HCT116 (cell line): ENCODE data around the gene AK5. TPM values are rescaled to one million over a fixed set of nuclear protein-coding genes. Genes with fewer than 3 reads are reported as not detected.

Source experiments
- ATAC-seq: fragments of 200-7000 bp; cut with Tn5 transposase; 2 replicates; pipeline ENCODE4 v1.9.1; 2020; ENCODE audit warnings: mild to moderate bottlenecking, moderate library complexity
- BruUV-seq: library from RNA; stranded (reverse); fragments of 400-500 nt; replicated peaks from 2 replicates; lab custom pipeline; 2021; lab: Mats Ljungman, UMichigan
- CTCF ChIA-PET: fragments of 300-600 bp; sonication (Branson Sonifier 250); formaldehyde crosslinking; loops from one replicate; lab custom pipeline; 2021; ENCODE audit warnings: antibody characterized with exemption; lab: Charles Lee
- POLR2A ChIA-PET: fragments of 300-600, 350-600 bp; sonication (Branson Sonifier 250); formaldehyde crosslinking; loops from one replicate; lab custom pipeline; 2021; ENCODE audit warnings: antibody characterized with exemption; lab: Charles Lee
- RAD21 ChIA-PET, 2 experiments: fragments of 300-600 bp; sonication (Branson Sonifier 250); formaldehyde crosslinking; loops; one replicate each; lab custom pipeline; 2023; ENCODE audit warnings: low total read pairs in 2 of 2; ENCODE audit not compliant: uncharacterized antibody in 2 of 2, unreplicated experiment in 2 of 2, low non-redundant PET in 1 of 2; lab: Charles Lee
- DNase-seq: peaks from one replicate; pipeline ENCODE4 v3.0.0-alpha.2; 2010; ENCODE audit warnings: low read depth, low spot score
- H2AFZ ChIP-seq: fragments of 200-600 bp; shearing (Covaris generic), sonication (generic); 2 replicates; pipeline ENCODE4 v1.6.1; 2017; ENCODE audit warnings: low read depth, mixed run types, mixed read lengths, antibody characterized with exemption, low read length; ENCODE audit not compliant: poor library complexity, severe bottlenecking
- H3K27ac ChIP-seq: 2 replicates; pipeline ENCODE4 v1.5.1; 2012; ENCODE audit warnings: low read depth, low read length
- H3K27me3 ChIP-seq: fragments of 200-600 bp; sonication (generic); 2 replicates; pipeline ENCODE4 v1.6.1; 2016; ENCODE audit warnings: mixed run types, low read length, mixed read lengths; ENCODE audit not compliant: insufficient read depth
- H3K36me3 ChIP-seq, 2 experiments: fragments of 200-500 bp in 1 of 2; fragments of 200-600 bp in 1 of 2; sonication (Bioruptor generic) in 1 of 2; sonication (generic) in 1 of 2; 2 replicates each; pipeline versions ENCODE4 v1.5.1 to v1.6.1; 2014 to 2016; ENCODE audit warnings: low read length in 2 of 2, inconsistent platforms in 1 of 2, mixed read lengths in 1 of 2, mixed run types in 1 of 2; ENCODE audit not compliant: insufficient read depth in 2 of 2, control insufficient read depth in 1 of 2
- H3K4me1 ChIP-seq, 2 experiments: fragments of 200-600 bp in 1 of 2; sonication (generic) in 1 of 2; 2 replicates each; pipeline versions ENCODE4 v1.5.1 to v1.6.1; 2012 to 2017; ENCODE audit warnings: low read length in 2 of 2, inconsistent platforms in 1 of 2, mild to moderate bottlenecking in 1 of 2, mixed read lengths in 1 of 2, mixed run types in 1 of 2, moderate library complexity in 1 of 2; ENCODE audit not compliant: insufficient read depth in 2 of 2, control insufficient read depth in 1 of 2
- H3K4me2 ChIP-seq: fragments of 200-600 bp; sonication (generic); 2 replicates; pipeline ENCODE4 v1.6.1; 2017; ENCODE audit warnings: mixed run types, low read length, mixed read lengths
- H3K4me3 ChIP-seq, 2 experiments: fragments of 200-600 bp in 1 of 2; sonication (generic) in 1 of 2; replicated peaks in 1 of 2; 2 replicates each; pipeline ENCODE4 v1.5.1; 2011 to 2016; ENCODE audit warnings: low read length in 2 of 2, control low read depth in 1 of 2, low read depth in 1 of 2, mild to moderate bottlenecking in 1 of 2, mixed read lengths in 1 of 2, mixed run types in 1 of 2
- H3K79me2 ChIP-seq: fragments of 200-600 bp; sonication (generic); 2 replicates; pipeline ENCODE4 v1.6.1; 2017; ENCODE audit warnings: mild to moderate bottlenecking, mixed run types, low read length, moderate library complexity, mixed read lengths; ENCODE audit not compliant: insufficient read depth
- H3K9ac ChIP-seq: fragments of 200-600 bp; sonication (generic); 2 replicates; pipeline ENCODE4 v1.6.1; 2016; ENCODE audit warnings: low read length, mixed read lengths
- H3K9me2 ChIP-seq: fragments of 200-600 bp; sonication (generic), shearing (Covaris generic); 2 replicates; pipeline ENCODE4 v1.6.1; 2017; ENCODE audit warnings: mixed run types, mild to moderate bottlenecking, moderate library complexity; ENCODE audit not compliant: insufficient read depth
- H3K9me3 ChIP-seq, 2 experiments: fragments of 200-500 bp in 1 of 2; fragments of 200-600 bp in 1 of 2; sonication (Bioruptor generic) in 1 of 2; sonication (generic) in 1 of 2; 2 replicates each; pipeline ENCODE4 v1.6.1; 2014 to 2017; ENCODE audit warnings: low read length in 2 of 2, mixed read lengths in 2 of 2, inconsistent platforms in 1 of 2, low read depth in 1 of 2, mild to moderate bottlenecking in 1 of 2, mixed run types in 1 of 2, moderate library complexity in 1 of 2; ENCODE audit not compliant: control insufficient read depth in 1 of 2, insufficient read depth in 1 of 2
- H4K20me1 ChIP-seq: fragments of 200-600 bp; sonication (generic), shearing (Covaris generic); 2 replicates; pipeline ENCODE4 v1.6.1; 2017; ENCODE audit warnings: mixed run types, mild to moderate bottlenecking, moderate library complexity; ENCODE audit not compliant: insufficient read depth
- CEBPB ChIP-seq: IDR thresholded peaks from 2 replicates; pipeline ENCODE4 v1.6.1; 2012; ENCODE audit warnings: low read depth
- CTCF ChIP-seq, 3 experiments: fragments of 200-600 bp in 1 of 3; sonication (generic) in 1 of 3; IDR thresholded peaks in 2 of 3; conservative IDR thresholded peaks in 1 of 3; 2 replicates each; pipeline ENCODE4 v1.5.1; 2012 to 2017; ENCODE audit warnings: low read depth in 2 of 3, low read length in 2 of 3, antibody characterized with exemption in 1 of 3, borderline replicate concordance in 1 of 3, control low read depth in 1 of 3, mild to moderate bottlenecking in 1 of 3, mixed read lengths in 1 of 3, mixed run types in 1 of 3, moderate library complexity in 1 of 3; ENCODE audit not compliant: insufficient read depth in 1 of 3
- EZH2 ChIP-seq: fragments of 200-600 bp; sonication (generic); IDR thresholded peaks from 2 replicates; pipeline ENCODE4 v1.6.1; 2017; ENCODE audit warnings: antibody characterized with exemption, mixed run types
- EZH2phosphoT487 ChIP-seq: fragments of 200-600 bp; IDR thresholded peaks from 2 replicates; pipeline ENCODE4 v1.6.1; 2018; ENCODE audit warnings: antibody characterized with exemption, borderline replicate concordance
- FOSL1 ChIP-seq: IDR thresholded peaks from 2 replicates; pipeline ENCODE4 v1.6.1; 2012; ENCODE audit warnings: low read depth
- POLR2A ChIP-seq: IDR thresholded peaks from 2 replicates; pipeline ENCODE4 v1.7.0; 2011; ENCODE audit warnings: borderline replicate concordance; ENCODE audit not compliant: insufficient read depth, insufficient read length; ENCODE audit errors: extremely low read depth
- SIN3A ChIP-seq: IDR thresholded peaks from 2 replicates; pipeline ENCODE4 v1.6.1; 2012; ENCODE audit warnings: low read depth
- SP1 ChIP-seq: IDR thresholded peaks from 2 replicates; pipeline ENCODE4 v1.6.1; 2012; ENCODE audit warnings: low read depth
- SRF ChIP-seq: IDR thresholded peaks from 2 replicates; pipeline ENCODE4 v1.6.1; 2012; ENCODE audit warnings: low read depth
- TCF7L2 ChIP-seq: IDR thresholded peaks from 2 replicates; pipeline ENCODE4 v1.7.0; 2011; ENCODE audit warnings: borderline replicate concordance, inconsistent platforms; ENCODE audit not compliant: insufficient read depth, insufficient read length; ENCODE audit errors: extremely low read depth
- YY1 ChIP-seq: IDR thresholded peaks from 2 replicates; pipeline ENCODE4 v1.6.1; 2011; ENCODE audit warnings: low read length, low read depth, moderate library complexity, mild to moderate bottlenecking; ENCODE audit not compliant: insufficient replicate concordance; ENCODE audit errors: extremely low read depth
- ZNF274 ChIP-seq: fragments of 200-500 bp; sonication (Bioruptor generic); IDR thresholded peaks from 2 replicates; pipeline ENCODE4 v1.6.1; 2014; ENCODE audit warnings: mild to moderate bottlenecking, low read depth, low read length, inconsistent platforms
- intact Hi-C: fragments of 100-400 bp; cut with micrococcal nuclease; formaldehyde crosslinking; loops from 2 replicates; pipeline ENCODE4 v1.10.0; 2022
- total RNA-seq: library from RNA; stranded (reverse); gene quantifications from one replicate; pipeline ENCODE4 v1.2.1, GENCODE V29; 2021; ENCODE audit not compliant: unreplicated experiment
- TF ChIP-seq, protein P1 (sequence below): IDR thresholded peaks from 2 replicates; pipeline ENCODE4 v1.6.1; 2011; ENCODE audit warnings: mild to moderate bottlenecking, low read length, moderate library complexity; ENCODE audit not compliant: insufficient replicate concordance; ENCODE audit errors: extremely low read depth
- TF ChIP-seq, protein P2 (sequence below): IDR thresholded peaks from 2 replicates; pipeline ENCODE4 v1.6.1; 2012

AK5 gene
- total RNA-seq, 1 experiment from 2014 or later = 0.22 TPM

DNA sequence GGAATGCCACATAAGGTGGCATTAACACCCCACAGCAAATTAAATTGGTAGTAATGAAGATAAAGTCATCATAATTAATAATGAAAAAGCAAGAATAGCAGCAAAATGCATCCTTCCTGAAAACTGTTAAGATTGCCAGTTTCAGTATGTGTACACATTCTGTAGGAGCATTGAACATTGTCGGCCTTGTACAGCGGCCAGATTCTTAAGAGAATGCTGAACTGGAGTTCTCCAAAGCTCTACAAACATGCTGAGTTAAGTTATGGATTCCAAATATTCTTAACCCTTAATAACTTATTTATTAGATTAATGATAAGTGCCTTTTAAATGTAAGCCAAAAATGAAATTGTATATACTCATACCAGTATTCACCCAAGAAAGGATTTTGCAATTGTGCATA is 189.9 kb downstream of the AK5 start:
- ATAC-seq (no peak), DNase-seq (no peak)
- no TSS peak for BruUV-seq
- Histone ChIP-seq H3K9ac (no peak overlapping the region), H3K4me3 (no peak overlapping the region), H2AFZ (no peak overlapping the region), H3K9me2 (no peaks in the 10 kb centered on the region), H3K27ac (no peak overlapping the region), H3K27me3 (no peaks in the 10 kb centered on the region), H3K36me3 (no peaks in the 10 kb centered on the region), H3K4me1 (no peaks in the 10 kb centered on the region), H3K79me2 (no peaks in the 10 kb centered on the region), H3K4me2 (no peak overlapping the region), H3K9me3 (no peaks in the 10 kb centered on the region), H4K20me1 (no peaks in the 10 kb centered on the region)
- RAD21 ChIA-PET = no interaction called here
- TF ChIP-seq CEBPB (no peak), TCF7L2 (no peak), ZNF274 (no peak), CTCF (IDR thresholded peaks at IDR 0.05 in 2 of 3, conservative IDR thresholded peaks at IDR 0.05 in 1 of 3; ENCODE audit: borderline replicate concordance in 1 of 3, insufficient read depth in 1 of 3, low read depth in 2 of 3, low read length in 2 of 3) (no peak), SP1 (no peak), POLR2A (no peak), EZH2phosphoT487 (no peak), SIN3A (no peak), EZH2 (no peak), SRF (no peak), FOSL1 (no peak), YY1 (no peak)
- TF ChIP-seq, protein P1, sequence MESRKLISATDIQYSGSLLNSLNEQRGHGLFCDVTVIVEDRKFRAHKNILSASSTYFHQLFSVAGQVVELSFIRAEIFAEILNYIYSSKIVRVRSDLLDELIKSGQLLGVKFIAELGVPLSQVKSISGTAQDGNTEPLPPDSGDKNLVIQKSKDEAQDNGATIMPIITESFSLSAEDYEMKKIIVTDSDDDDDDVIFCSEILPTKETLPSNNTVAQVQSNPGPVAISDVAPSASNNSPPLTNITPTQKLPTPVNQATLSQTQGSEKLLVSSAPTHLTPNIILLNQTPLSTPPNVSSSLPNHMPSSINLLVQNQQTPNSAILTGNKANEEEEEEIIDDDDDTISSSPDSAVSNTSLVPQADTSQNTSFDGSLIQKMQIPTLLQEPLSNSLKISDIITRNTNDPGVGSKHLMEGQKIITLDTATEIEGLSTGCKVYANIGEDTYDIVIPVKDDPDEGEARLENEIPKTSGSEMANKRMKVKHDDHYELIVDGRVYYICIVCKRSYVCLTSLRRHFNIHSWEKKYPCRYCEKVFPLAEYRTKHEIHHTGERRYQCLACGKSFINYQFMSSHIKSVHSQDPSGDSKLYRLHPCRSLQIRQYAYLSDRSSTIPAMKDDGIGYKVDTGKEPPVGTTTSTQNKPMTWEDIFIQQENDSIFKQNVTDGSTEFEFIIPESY = no peak
- TF ChIP-seq, protein P2, sequence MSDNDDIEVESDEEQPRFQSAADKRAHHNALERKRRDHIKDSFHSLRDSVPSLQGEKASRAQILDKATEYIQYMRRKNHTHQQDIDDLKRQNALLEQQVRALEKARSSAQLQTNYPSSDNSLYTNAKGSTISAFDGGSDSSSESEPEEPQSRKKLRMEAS = no peak
- CTCF ChIA-PET = no interaction called here
- POLR2A ChIA-PET = no interaction called here
- intact Hi-C loops = no loop called here
